GM12878 (cell line): ENCODE results near the gene SLC35F3. TPM values are rescaled to one million over a fixed set of nuclear protein-coding genes. Genes with fewer than 3 reads are reported as not detected.

Source experiments
- BMI1 ChIP-seq: fragments of 450-650 bp; IDR thresholded peaks from 2 replicates; pipeline ENCODE4 v1.6.1; 2016; ENCODE audit warnings: mild to moderate bottlenecking, moderate library complexity, borderline replicate concordance
- CBFB ChIP-seq: IDR thresholded peaks from 2 replicates; pipeline ENCODE4 v1.6.1; 2016; ENCODE audit warnings: antibody characterized with exemption, low read depth
- EP300 ChIP-seq, 2 experiments: fragments of 150-350 bp in 1 of 2; IDR thresholded peaks; 2 replicates each; pipeline ENCODE4 v1.6.1; 2011 to 2012; ENCODE audit warnings: low read depth in 2 of 2, low read length in 2 of 2, borderline replicate concordance in 1 of 2, improper control_type of control experiment in 1 of 2, inconsistent platforms in 1 of 2; ENCODE audit not compliant: control insufficient read depth in 1 of 2
- FOXK2 ChIP-seq: fragments of 450-650 bp; IDR thresholded peaks from 2 replicates; pipeline ENCODE4 v1.6.1; 2017; ENCODE audit warnings: mild to moderate bottlenecking, moderate library complexity
- HCFC1 ChIP-seq: fragments of 150-350 bp; IDR thresholded peaks from 2 replicates; pipeline ENCODE4 v1.6.1; 2014; ENCODE audit warnings: low read length
- IKZF1 ChIP-seq: fragments of 450-650 bp; conservative IDR thresholded peaks from 2 replicates; pipeline ENCODE4 v1.6.1; 2017; ENCODE audit warnings: antibody characterized with exemption, mild to moderate bottlenecking
- IRF4 ChIP-seq: IDR thresholded peaks from 2 replicates; pipeline ENCODE4 v1.6.1; 2011; ENCODE audit warnings: low read depth, low read length
- JUND ChIP-seq: IDR thresholded peaks from 2 replicates; pipeline ENCODE4 v1.6.1; 2012; ENCODE audit warnings: low read depth, mild to moderate bottlenecking, low read length, improper control_type of control experiment, moderate library complexity
- MTA3 ChIP-seq: IDR thresholded peaks from 2 replicates; pipeline ENCODE4 v1.6.1; 2012; ENCODE audit warnings: low read length, inconsistent platforms, borderline replicate concordance
- POU2F2 ChIP-seq: IDR thresholded peaks from 3 replicates; pipeline ENCODE4 v1.6.1; 2011; ENCODE audit warnings: low read depth, mild to moderate bottlenecking, low read length, borderline replicate concordance
- RAD51 ChIP-seq: fragments of 450-650 bp; IDR thresholded peaks from 2 replicates; pipeline ENCODE4 v1.6.1; 2016; ENCODE audit warnings: moderate library complexity, mild to moderate bottlenecking, inconsistent platforms
- STAT1 ChIP-seq: fragments of 450-650 bp; conservative IDR thresholded peaks from 2 replicates; pipeline ENCODE4 v1.6.1; 2014; ENCODE audit warnings: antibody characterized with exemption, mild to moderate bottlenecking
- ZNF217 ChIP-seq: fragments of 450-650 bp; IDR thresholded peaks from 2 replicates; pipeline ENCODE4 v1.6.1; 2017; ENCODE audit warnings: antibody characterized with exemption, mild to moderate bottlenecking
- polyA plus RNA-seq, 11 experiments: library from polyadenylated mRNA; depleted of rRNA in 4 of 11; unstranded in 6 of 11; stranded (reverse) in 5 of 11; fragments of >200 nt; fragmentation: Nextera tagmentation in 4 of 11; fragmentation: Illumina TruSeq in 1 of 11; extraction: Ambion mirVana in 4 of 11; extraction: Trizol in 1 of 11; gene quantifications; 1 replicate in 1 of 11; 2 replicates in 10 of 11; pipeline versions ENCODE4 v1.2.1 to v1.2.3, GENCODE V29; 2011 to 2016; ENCODE audit warnings: inconsistent platforms in 2 of 11, missing spikeins in 2 of 11, low read depth in 1 of 11
- total RNA-seq, 4 experiments: library from RNA; depleted of rRNA in 3 of 4; stranded (reverse); fragments of >200 nt in 3 of 4; fragmentation: Illumina TruSeq in 1 of 4; extraction: Trizol in 1 of 4; gene quantifications; 2 replicates each; pipeline versions ENCODE4 v1.2.1 to v1.2.3, GENCODE V29; 2013 to 2021
- TF ChIP-seq, protein P1 (sequence below): fragments of 450-650 bp; IDR thresholded peaks from 2 replicates; pipeline ENCODE4 v1.6.1; 2018; ENCODE audit warnings: borderline replicate concordance, mild to moderate bottlenecking; ENCODE audit not compliant: partially characterized antibody
- TF ChIP-seq, protein P2 (sequence below): fragments of 450-650 bp; formaldehyde crosslinking; IDR thresholded peaks from 2 replicates; pipeline ENCODE4 v1.4.0; 2022; ENCODE audit warnings: mild to moderate bottlenecking, moderate library complexity
- TF ChIP-seq, protein P3 (sequence below): IDR thresholded peaks from 2 replicates; pipeline ENCODE4 v1.6.1; 2012; ENCODE audit warnings: low read depth, low read length, improper control_type of control experiment
- TF ChIP-seq, protein P4 (sequence below), 3 experiments: IDR thresholded peaks in 2 of 3; conservative IDR thresholded peaks in 1 of 3; 2 replicates each; pipeline ENCODE4 v1.5.1; 2011; ENCODE audit warnings: low read depth in 3 of 3, low read length in 3 of 3, mild to moderate bottlenecking in 3 of 3, control low read depth in 2 of 3, moderate library complexity in 2 of 3, inconsistent platforms in 1 of 3, mixed read lengths in 1 of 3; ENCODE audit not compliant: control insufficient read depth in 2 of 3, insufficient read depth in 1 of 3; ENCODE audit errors: extremely low read depth in 1 of 3
- TF ChIP-seq, protein P5 (sequence below): fragments of 450-650 bp; IDR thresholded peaks from 2 replicates; pipeline ENCODE4 v1.6.1; 2017; ENCODE audit warnings: mild to moderate bottlenecking
- TF ChIP-seq, protein P6 (sequence below): fragments of 450-650 bp; IDR thresholded peaks from 2 replicates; pipeline ENCODE4 v1.6.1; 2014; ENCODE audit warnings: mild to moderate bottlenecking

The SLC35F3 gene
- total and polyA plus RNA-seq, 10 of the 15 experiments (the other 5 are each of a cell fraction or from before 2014, with no cell fraction given) = 1.0 to 8.6 (median 5.7) TPM

DNA sequence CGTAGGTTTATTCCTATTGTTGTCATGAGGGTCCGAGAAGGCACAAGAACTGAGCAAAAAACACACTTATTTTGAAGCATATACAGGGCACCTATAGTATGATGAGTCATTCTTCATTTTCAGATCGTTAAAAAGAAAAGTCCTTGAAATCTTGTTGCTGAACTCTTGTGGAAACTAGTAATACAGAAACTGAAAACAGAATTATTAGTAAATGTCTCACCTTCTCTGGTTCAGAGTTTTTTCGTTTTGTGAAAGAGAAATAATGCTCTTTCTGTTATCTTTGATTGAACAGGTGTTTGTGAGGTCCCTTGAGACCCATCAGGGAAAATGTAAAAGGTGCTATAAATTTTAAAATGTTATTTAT is 366.7 kb downstream of the SLC35F3 start (continued):
- TF ChIP-seq IRF4 (peak; percentile 82), JUND (peak; percentile 95), EP300 (IDR thresholded peaks at IDR 0.05; ENCODE audit: borderline replicate concordance in 1 of 2, control insufficient read depth in 1 of 2, low read depth in 2 of 2, low read length in 2 of 2) (peak; percentile 97 to 99), HCFC1 (no peak), FOXK2 (no peak), ZNF217 (peak; percentile 88; the same call in 1 of the 2 replicates), MTA3 (peak; percentile 81; the same call in 1 of the 2 replicates), STAT1 (no peak), POU2F2 (no peak), IKZF1 (peak; percentile 53; the same call in 1 of the 2 replicates), CBFB (no peak), RAD51 (peak; percentile 52; the same call in 1 of the 2 replicates), BMI1 (peak; percentile 91)
- TF ChIP-seq, protein P1, sequence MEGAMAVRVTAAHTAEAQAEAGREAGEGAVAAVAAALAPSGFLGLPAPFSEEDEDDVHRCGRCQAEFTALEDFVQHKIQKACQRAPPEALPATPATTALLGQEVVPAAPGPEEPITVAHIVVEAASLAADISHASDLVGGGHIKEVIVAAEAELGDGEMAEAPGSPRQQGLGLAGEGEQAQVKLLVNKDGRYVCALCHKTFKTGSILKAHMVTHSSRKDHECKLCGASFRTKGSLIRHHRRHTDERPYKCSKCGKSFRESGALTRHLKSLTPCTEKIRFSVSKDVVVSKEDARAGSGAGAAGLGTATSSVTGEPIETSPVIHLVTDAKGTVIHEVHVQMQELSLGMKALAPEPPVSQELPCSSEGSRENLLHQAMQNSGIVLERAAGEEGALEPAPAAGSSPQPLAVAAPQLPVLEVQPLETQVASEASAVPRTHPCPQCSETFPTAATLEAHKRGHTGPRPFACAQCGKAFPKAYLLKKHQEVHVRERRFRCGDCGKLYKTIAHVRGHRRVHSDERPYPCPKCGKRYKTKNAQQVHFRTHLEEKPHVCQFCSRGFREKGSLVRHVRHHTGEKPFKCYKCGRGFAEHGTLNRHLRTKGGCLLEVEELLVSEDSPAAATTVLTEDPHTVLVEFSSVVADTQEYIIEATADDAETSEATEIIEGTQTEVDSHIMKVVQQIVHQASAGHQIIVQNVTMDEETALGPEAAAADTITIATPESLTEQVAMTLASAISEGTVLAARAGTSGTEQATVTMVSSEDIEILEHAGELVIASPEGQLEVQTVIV = no peak
- TF ChIP-seq, protein P2, sequence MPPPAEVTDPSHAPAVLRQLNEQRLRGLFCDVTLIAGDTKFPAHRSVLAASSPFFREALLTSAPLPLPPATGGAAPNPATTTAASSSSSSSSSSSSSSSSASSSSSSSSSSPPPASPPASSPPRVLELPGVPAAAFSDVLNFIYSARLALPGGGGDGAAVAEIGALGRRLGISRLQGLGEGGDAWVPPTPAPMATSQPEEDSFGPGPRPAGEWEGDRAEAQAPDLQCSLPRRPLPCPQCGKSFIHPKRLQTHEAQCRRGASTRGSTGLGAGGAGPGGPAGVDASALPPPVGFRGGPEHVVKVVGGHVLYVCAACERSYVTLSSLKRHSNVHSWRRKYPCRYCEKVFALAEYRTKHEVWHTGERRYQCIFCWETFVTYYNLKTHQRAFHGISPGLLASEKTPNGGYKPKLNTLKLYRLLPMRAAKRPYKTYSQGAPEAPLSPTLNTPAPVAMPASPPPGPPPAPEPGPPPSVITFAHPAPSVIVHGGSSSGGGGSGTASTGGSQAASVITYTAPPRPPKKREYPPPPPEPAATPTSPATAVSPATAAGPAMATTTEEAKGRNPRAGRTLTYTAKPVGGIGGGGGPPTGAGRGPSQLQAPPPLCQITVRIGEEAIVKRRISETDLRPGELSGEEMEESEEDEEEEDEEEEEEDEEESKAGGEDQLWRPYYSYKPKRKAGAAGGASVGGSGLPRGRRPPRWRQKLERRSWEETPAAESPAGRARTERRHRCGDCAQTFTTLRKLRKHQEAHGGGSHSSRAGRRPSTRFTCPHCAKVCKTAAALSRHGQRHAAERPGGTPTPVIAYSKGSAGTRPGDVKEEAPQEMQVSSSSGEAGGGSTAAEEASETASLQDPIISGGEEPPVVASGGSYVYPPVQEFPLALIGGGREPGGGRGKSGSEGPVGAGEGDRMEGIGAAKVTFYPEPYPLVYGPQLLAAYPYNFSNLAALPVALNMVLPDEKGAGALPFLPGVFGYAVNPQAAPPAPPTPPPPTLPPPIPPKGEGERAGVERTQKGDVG (CRISPR knock-in tag) = no peak
- TF ChIP-seq, protein P3, sequence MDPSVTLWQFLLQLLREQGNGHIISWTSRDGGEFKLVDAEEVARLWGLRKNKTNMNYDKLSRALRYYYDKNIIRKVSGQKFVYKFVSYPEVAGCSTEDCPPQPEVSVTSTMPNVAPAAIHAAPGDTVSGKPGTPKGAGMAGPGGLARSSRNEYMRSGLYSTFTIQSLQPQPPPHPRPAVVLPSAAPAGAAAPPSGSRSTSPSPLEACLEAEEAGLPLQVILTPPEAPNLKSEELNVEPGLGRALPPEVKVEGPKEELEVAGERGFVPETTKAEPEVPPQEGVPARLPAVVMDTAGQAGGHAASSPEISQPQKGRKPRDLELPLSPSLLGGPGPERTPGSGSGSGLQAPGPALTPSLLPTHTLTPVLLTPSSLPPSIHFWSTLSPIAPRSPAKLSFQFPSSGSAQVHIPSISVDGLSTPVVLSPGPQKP = no peak
- TF ChIP-seq, protein P4, sequence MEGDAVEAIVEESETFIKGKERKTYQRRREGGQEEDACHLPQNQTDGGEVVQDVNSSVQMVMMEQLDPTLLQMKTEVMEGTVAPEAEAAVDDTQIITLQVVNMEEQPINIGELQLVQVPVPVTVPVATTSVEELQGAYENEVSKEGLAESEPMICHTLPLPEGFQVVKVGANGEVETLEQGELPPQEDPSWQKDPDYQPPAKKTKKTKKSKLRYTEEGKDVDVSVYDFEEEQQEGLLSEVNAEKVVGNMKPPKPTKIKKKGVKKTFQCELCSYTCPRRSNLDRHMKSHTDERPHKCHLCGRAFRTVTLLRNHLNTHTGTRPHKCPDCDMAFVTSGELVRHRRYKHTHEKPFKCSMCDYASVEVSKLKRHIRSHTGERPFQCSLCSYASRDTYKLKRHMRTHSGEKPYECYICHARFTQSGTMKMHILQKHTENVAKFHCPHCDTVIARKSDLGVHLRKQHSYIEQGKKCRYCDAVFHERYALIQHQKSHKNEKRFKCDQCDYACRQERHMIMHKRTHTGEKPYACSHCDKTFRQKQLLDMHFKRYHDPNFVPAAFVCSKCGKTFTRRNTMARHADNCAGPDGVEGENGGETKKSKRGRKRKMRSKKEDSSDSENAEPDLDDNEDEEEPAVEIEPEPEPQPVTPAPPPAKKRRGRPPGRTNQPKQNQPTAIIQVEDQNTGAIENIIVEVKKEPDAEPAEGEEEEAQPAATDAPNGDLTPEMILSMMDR (IDR thresholded peaks at IDR 0.05 in 2 of 3, conservative IDR thresholded peaks at IDR 0.05 in 1 of 3; ENCODE audit: control insufficient read depth in 2 of 3, extremely low read depth in 1 of 3, insufficient read depth in 1 of 3, low read depth in 3 of 3, low read length in 3 of 3) = no peak
- TF ChIP-seq, protein P5, sequence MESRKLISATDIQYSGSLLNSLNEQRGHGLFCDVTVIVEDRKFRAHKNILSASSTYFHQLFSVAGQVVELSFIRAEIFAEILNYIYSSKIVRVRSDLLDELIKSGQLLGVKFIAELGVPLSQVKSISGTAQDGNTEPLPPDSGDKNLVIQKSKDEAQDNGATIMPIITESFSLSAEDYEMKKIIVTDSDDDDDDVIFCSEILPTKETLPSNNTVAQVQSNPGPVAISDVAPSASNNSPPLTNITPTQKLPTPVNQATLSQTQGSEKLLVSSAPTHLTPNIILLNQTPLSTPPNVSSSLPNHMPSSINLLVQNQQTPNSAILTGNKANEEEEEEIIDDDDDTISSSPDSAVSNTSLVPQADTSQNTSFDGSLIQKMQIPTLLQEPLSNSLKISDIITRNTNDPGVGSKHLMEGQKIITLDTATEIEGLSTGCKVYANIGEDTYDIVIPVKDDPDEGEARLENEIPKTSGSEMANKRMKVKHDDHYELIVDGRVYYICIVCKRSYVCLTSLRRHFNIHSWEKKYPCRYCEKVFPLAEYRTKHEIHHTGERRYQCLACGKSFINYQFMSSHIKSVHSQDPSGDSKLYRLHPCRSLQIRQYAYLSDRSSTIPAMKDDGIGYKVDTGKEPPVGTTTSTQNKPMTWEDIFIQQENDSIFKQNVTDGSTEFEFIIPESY = no peak
- TF ChIP-seq, protein P6, sequence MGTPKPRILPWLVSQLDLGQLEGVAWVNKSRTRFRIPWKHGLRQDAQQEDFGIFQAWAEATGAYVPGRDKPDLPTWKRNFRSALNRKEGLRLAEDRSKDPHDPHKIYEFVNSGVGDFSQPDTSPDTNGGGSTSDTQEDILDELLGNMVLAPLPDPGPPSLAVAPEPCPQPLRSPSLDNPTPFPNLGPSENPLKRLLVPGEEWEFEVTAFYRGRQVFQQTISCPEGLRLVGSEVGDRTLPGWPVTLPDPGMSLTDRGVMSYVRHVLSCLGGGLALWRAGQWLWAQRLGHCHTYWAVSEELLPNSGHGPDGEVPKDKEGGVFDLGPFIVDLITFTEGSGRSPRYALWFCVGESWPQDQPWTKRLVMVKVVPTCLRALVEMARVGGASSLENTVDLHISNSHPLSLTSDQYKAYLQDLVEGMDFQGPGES = no peak
